ENCODE data around the gene CAMK2D.

DNA sequence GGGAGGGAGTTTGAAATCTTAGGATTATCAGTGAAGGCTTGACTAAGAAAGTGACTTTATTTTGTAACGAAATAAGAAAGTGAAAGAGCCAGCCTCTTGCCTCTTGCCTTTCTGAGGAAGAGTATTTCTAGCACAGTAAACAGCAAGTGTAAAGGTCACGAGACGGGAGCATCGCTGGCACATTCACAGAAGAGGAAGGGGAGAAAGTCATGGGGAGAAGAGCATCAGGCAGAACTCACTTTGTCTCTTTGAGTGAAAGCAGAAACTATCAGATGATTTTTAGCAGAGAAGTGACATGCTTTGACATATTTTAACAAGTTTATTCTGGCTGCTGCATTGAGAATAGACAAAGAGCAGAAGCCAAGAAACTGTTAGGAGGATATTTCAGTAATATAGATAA lies 313.8 kb downstream of the CAMK2D start:
- TF ChIP-seq POLR2AphosphoS5 (IDR thresholded peaks at IDR 0.05; ENCODE audit: low read depth, low read length) (no peak), TAF1 (IDR thresholded peaks at IDR 0.05; ENCODE audit: borderline replicate concordance, insufficient read depth, low read length) (no peak), SIN3A (IDR thresholded peaks at IDR 0.05; ENCODE audit: borderline replicate concordance, insufficient read depth, low read length) (no peak)
- TF ChIP-seq, protein P1, sequence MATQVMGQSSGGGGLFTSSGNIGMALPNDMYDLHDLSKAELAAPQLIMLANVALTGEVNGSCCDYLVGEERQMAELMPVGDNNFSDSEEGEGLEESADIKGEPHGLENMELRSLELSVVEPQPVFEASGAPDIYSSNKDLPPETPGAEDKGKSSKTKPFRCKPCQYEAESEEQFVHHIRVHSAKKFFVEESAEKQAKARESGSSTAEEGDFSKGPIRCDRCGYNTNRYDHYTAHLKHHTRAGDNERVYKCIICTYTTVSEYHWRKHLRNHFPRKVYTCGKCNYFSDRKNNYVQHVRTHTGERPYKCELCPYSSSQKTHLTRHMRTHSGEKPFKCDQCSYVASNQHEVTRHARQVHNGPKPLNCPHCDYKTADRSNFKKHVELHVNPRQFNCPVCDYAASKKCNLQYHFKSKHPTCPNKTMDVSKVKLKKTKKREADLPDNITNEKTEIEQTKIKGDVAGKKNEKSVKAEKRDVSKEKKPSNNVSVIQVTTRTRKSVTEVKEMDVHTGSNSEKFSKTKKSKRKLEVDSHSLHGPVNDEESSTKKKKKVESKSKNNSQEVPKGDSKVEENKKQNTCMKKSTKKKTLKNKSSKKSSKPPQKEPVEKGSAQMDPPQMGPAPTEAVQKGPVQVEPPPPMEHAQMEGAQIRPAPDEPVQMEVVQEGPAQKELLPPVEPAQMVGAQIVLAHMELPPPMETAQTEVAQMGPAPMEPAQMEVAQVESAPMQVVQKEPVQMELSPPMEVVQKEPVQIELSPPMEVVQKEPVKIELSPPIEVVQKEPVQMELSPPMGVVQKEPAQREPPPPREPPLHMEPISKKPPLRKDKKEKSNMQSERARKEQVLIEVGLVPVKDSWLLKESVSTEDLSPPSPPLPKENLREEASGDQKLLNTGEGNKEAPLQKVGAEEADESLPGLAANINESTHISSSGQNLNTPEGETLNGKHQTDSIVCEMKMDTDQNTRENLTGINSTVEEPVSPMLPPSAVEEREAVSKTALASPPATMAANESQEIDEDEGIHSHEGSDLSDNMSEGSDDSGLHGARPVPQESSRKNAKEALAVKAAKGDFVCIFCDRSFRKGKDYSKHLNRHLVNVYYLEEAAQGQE (IDR thresholded peaks at IDR 0.05; ENCODE audit: insufficient read depth in 1 of 2, low read depth in 2 of 2, low read length in 2 of 2): no peak

Data from PFSK-1 (cell line).